ENCODE results near the gene PLCB2. TPM values are rescaled to one million over a fixed set of nuclear protein-coding genes. Genes with fewer than 3 reads are reported as not detected.

The PLCB2 gene
- total RNA-seq, 1 experiment from 2014 or later, result 7.4 TPM

DNA sequence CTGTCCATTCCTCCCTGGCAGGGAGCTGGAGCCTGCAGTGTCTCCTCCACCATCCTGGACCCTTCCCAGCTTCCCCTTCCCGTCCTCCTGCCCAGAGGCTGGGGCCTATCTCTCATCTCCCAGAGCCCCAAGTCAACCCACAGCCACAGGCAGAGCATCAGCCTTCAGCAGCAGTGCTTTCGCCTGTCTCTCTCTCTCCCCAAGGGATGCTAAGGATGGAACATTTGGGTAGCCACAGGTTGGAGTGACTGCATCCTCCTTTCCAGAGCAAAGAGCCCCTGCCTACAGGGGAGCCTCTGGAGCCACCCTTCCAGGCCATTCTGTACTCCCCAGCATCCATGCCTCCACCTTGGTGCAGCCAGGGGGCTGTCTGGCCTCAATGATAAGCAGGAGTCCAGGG lies 4.2 kb downstream of the PLCB2 start:
- no peak for DNase-seq
- Histone ChIP-seq H2BK120ac (ENCODE audit: low read depth, low read length, poor library complexity, severe bottlenecking) (no peak overlapping the region), H3K9me3 (ENCODE audit: control insufficient read depth, low read depth, low read length) (no peaks in the 10 kb centered on the region), H2BK15ac (ENCODE audit: low read depth, low read length) (no peak overlapping the region), H3K79me2 (ENCODE audit: insufficient read depth, low read length) (no peaks in the 10 kb centered on the region), H3K4me1 (ENCODE audit: insufficient read depth, low read length) (peaks cover 6% of the 10 kb centered on the region; the same call in 1 of the 2 replicates), H3K9ac (ENCODE audit: extremely low read depth, insufficient read length, low read length) (no peak overlapping the region), H3K23ac (ENCODE audit: insufficient read length, low read depth, low read length) (no peak overlapping the region), H4K8ac (replicated peaks; ENCODE audit: insufficient read length, low read depth, low read length) (no peak overlapping the region), H4K20me1 (ENCODE audit: control insufficient read depth, insufficient read depth, insufficient read length) (no peaks in the 10 kb centered on the region), H4K5ac (ENCODE audit: insufficient read length, low read depth, low read length) (no peak overlapping the region), H2AK5ac (ENCODE audit: insufficient read length, low read length) (no peak overlapping the region), H3K18ac (ENCODE audit: insufficient read length, low read depth, low read length) (no peak overlapping the region), H3K4ac (ENCODE audit: low read depth, low read length) (no peak overlapping the region), H3K79me1 (ENCODE audit: insufficient read depth, low read depth, low read length, poor library complexity, severe bottlenecking) (no peaks in the 10 kb centered on the region), H2BK5ac (ENCODE audit: insufficient read length, low read length) (no peak overlapping the region), H2BK20ac (ENCODE audit: low read depth, low read length, poor library complexity, severe bottlenecking) (no peak overlapping the region), H2AFZ (ENCODE audit: low read length) (no peak overlapping the region), H3K27me3 (ENCODE audit: insufficient read depth, low read length) (no peaks in the 10 kb centered on the region), H4K91ac (ENCODE audit: insufficient read length, low read depth, low read length) (no peak overlapping the region), H3K23me2 (ENCODE audit: insufficient read length, low read depth, low read length, poor library complexity, severe bottlenecking) (no peaks in the 10 kb centered on the region), H3T11ph (ENCODE audit: low read length) (no peak overlapping the region), H3K27ac (ENCODE audit: insufficient read length, low read depth, low read length) (no peak overlapping the region), H3K4me2 (ENCODE audit: insufficient read depth, insufficient read length, low read length) (no peak overlapping the region), H2BK12ac (ENCODE audit: insufficient read length, low read depth, low read length) (no peak overlapping the region), H3K14ac (ENCODE audit: insufficient read depth, low read length) (no peak overlapping the region), H3K56ac (ENCODE audit: insufficient read length, low read depth, low read length) (no peak overlapping the region)
- Mint-ChIP-seq H3K4me1 (peaks cover 23 to 32% of the 10 kb centered on the region in 2 experiments), H3K27me3 (ENCODE audit: low read depth) (peaks cover 10% of the 10 kb centered on the region), H3K36me3 (ENCODE audit: insufficient read depth in 1 of 3, low read depth in 3 of 3) (peaks cover 2 to 16% (median 5%) of the 10 kb centered on the region in 3 experiments; a peak in 5 of 7 replicates), H3K27ac (no peak overlapping the region), H3K4me3 (no peak overlapping the region), H3K9me3 (peaks cover 15% of the 10 kb centered on the region in 2 experiments)
- no CpG with 5 or more reads among the region's 2 CpGs for WGBS (ENCODE audit: extremely low coverage, insufficient read length, low lambda C conversion rate)
- TF ChIP-seq, protein P1, sequence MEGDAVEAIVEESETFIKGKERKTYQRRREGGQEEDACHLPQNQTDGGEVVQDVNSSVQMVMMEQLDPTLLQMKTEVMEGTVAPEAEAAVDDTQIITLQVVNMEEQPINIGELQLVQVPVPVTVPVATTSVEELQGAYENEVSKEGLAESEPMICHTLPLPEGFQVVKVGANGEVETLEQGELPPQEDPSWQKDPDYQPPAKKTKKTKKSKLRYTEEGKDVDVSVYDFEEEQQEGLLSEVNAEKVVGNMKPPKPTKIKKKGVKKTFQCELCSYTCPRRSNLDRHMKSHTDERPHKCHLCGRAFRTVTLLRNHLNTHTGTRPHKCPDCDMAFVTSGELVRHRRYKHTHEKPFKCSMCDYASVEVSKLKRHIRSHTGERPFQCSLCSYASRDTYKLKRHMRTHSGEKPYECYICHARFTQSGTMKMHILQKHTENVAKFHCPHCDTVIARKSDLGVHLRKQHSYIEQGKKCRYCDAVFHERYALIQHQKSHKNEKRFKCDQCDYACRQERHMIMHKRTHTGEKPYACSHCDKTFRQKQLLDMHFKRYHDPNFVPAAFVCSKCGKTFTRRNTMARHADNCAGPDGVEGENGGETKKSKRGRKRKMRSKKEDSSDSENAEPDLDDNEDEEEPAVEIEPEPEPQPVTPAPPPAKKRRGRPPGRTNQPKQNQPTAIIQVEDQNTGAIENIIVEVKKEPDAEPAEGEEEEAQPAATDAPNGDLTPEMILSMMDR (conservative IDR thresholded peaks at IDR 0.05), result no peak

Measured in H9 (cell line).